Measurements from ENCODE around the gene DPYSL5. TPM values are rescaled to one million over a fixed set of nuclear protein-coding genes. Genes with fewer than 3 reads are reported as not detected.

DPYSL5 gene
- total RNA-seq, 3 donors from 2014 or later: not detected

DNA sequence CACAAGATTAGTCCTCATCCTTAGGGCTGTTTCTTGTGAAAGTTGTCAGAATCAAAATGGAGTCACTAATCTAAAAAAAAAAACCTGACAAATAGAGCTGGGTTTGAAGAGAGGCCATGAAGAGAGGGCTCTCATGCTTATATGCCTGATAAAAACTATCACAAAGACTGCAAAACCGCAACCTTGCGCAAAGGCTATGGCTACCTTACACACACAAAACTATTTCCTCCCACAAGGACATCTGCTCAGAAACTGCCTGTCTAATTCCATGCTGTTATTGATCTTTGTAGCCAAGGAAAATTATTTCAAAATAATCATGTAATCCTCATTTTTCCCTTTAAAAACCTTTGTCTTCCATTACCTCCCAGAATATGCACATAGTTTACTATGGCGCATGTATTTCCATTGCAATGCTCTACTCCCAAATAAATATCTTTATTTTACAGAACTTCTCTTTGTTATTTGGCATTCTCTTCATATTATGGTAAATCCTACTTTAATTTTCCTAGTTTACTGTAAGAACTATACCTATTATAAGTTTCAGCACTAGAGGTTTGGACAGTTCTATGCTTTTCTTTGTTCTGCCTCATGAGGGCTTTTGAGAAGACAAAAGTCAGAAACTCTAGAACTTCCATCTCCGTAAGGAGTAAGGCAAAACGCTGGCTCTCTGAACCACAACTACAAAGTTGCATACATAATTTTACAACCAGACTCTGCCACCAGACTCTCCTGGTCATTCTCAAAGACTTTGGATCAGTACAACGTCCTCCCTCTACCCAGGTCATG lies 9.6 kb upstream of the DPYSL5 start:
- no peaks in the 10 kb centered on the region for H3K4me1 ChIP-seq
- no peaks in the 10 kb centered on the region for H3K36me3 ChIP-seq
- no peak overlapping the region for H3K4me3 ChIP-seq
- intact Hi-C loops (cut with DNase I; ENCODE audit: low total_unique reads): no loop called here
- H3K27ac ChIP-seq: no peak overlapping the region
- no peak for TF ChIP-seq POLR2A (IDR thresholded peaks at IDR 0.05)
- no peak for TF ChIP-seq CTCF (IDR thresholded peaks at IDR 0.05)
- TF ChIP-seq POLR2AphosphoS5 (IDR thresholded peaks at IDR 0.05): no peak
- DNase-seq (ENCODE audit: low spot score in 2 of 2): no peak
- peaks cover 0 to 22% of the 10 kb centered on the region in 2 donors for H3K27me3 ChIP-seq
- no peaks in the 10 kb centered on the region for H3K9me3 ChIP-seq

DNA sequence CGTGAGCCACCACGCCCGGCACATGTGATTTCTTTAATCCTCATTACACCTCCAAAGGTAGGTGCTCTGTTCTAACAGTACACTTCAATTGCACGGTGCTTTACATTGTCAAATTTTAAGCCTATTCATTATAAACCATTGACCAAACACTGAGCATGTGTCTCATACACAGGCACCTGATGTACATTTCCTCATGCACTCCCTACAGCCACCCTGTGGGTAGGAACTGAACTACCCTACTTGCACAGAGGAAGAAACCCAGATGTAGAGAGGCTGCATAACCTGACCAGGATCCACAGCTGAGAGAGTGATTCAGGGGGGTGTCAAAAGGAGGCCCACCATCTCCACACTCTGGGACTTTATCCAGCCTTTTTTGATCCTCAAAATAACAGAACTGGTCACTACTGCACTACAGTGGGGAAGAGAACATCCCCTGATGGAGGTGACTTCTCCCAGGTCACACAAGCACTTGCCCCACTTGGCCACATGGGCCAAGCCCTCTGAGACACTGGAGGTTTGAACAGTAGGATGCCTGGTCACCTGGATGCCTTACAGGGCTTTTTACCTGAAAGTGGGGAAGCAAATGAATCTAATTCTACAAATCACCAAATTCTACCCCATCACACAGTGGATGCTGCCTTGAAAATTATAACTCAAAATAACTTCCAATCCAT lies 6.9 kb upstream of the DPYSL5 start:
- Histone ChIP-seq H3K27ac (no peak overlapping the region), H3K4me3 (no peak overlapping the region), H3K9me3 (no peaks in the 10 kb centered on the region), H3K27me3 (peaks cover 0 to 42% of the 10 kb centered on the region in 2 donors), H3K36me3 (no peaks in the 10 kb centered on the region), H3K4me1 (no peaks in the 10 kb centered on the region)
- intact Hi-C loops (cut with DNase I; ENCODE audit: low total_unique reads): no loop called here
- TF ChIP-seq CTCF (IDR thresholded peaks at IDR 0.05): no peak
- no peak for TF ChIP-seq POLR2A (IDR thresholded peaks at IDR 0.05)
- no peak for TF ChIP-seq POLR2AphosphoS5 (IDR thresholded peaks at IDR 0.05)
- no peak for DNase-seq (ENCODE audit: low spot score in 2 of 2)

DNA sequence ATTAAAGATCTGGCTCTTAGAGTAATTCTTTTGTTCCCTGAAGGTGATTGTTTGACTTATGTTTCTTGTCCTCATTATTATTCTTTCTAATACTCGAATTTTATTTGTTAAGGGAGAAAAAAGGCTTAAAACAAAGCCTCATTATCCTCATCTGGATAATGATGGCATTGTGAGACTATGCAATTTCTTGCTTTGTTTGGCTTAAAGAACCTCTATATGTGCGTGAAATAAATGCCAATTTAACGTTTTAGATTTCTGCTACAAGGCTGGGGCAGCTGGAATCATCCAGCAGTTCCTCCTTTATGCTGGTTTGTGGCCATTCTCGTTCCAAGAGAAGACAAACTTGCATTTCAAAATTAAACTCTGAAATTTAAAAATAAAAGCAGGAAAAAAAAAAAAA lies 4.9 kb upstream of the DPYSL5 start:
- H3K4me1 ChIP-seq: peaks cover 6 to 9% of the 10 kb centered on the region in 2 donors
- peaks cover 12 to 55% of the 10 kb centered on the region in 2 donors for H3K27me3 ChIP-seq
- no peak overlapping the region for H3K4me3 ChIP-seq
- TF ChIP-seq CTCF (IDR thresholded peaks at IDR 0.05) (no peak), POLR2AphosphoS5 (IDR thresholded peaks at IDR 0.05) (no peak)
- intact Hi-C loops (cut with DNase I; ENCODE audit: low total_unique reads): no loop called here
- H3K9me3 ChIP-seq: no peaks in the 10 kb centered on the region
- no peaks in the 10 kb centered on the region for H3K36me3 ChIP-seq
- DNase-seq (ENCODE audit: low spot score in 2 of 2): no peak
- no peak overlapping the region for H3K27ac ChIP-seq

DNA sequence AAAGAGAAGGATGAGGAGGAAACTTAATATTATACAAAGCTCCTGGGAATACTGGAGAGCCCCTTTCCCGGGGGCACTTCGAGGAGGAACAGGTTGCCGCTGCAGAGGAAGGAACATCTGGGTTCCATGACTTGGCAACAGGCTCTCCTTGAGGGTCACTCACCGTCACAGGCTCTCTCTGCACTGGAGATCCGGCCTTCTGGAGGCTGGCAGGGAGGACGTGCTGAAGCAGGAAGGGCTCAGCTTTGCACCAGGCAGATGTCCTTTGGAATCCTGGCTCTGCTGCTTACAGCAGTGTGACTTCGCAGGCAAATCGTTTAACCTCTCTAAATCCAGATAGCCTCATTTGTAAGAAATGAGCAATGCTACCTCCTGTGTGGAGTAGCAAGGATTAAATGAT lies 2.9 kb upstream of the DPYSL5 start:
- Histone ChIP-seq H3K4me3 (no peak overlapping the region), H3K9me3 (no peaks in the 10 kb centered on the region), H3K4me1 (peaks cover 24 to 25% of the 10 kb centered on the region in 2 donors), H3K27me3 (peaks cover 30 to 73% of the 10 kb centered on the region in 2 donors), H3K36me3 (no peaks in the 10 kb centered on the region), H3K27ac (no peak overlapping the region)
- intact Hi-C loops (cut with DNase I; ENCODE audit: low total_unique reads): no loop called here
- TF ChIP-seq CTCF (IDR thresholded peaks at IDR 0.05) (no peak), POLR2A (IDR thresholded peaks at IDR 0.05) (no peak), POLR2AphosphoS5 (IDR thresholded peaks at IDR 0.05) (no peak)
- no peak for DNase-seq (ENCODE audit: low spot score in 2 of 2)
